Superior temporal gyrus (tissue), 1 donor: Measurements from ENCODE around the gene TMEM127.
"Not testable (repeated sequence)": the region's sequence is repeated elsewhere in the genome, so short reads cannot be mapped to it uniquely, and the experiment has no call there.

Experiments used
- DNase-seq: peaks from one replicate; pipeline ENCODE4 v3.0.0-alpha.2; 2016; ENCODE audit errors: extremely low spot score

Gene TMEM127

DNA sequence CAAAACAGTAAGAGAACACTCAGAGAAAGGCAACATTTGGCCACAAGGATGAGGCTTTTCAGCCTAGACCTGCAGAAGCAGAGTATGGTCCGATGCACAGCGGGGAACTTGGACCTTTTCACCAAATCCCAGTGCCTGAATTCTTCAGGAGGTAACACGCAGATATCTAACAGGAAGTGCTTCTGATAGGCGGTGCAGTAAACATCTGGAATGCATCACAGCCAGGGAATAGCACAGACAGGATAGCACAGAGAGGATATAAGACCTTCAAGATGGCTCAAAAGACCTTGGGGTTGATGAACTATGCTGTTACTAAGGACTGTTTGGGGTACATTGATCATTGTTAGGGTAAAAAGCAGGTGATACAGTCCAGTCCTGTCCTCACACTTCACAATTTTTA is 1.7 kb downstream of the TMEM127 start:
- DNase-seq, result no peak

GRCh38 chr2:96262306-96262705 is 3.5 kb downstream of the TMEM127 start:
- no peak for DNase-seq

DNA sequence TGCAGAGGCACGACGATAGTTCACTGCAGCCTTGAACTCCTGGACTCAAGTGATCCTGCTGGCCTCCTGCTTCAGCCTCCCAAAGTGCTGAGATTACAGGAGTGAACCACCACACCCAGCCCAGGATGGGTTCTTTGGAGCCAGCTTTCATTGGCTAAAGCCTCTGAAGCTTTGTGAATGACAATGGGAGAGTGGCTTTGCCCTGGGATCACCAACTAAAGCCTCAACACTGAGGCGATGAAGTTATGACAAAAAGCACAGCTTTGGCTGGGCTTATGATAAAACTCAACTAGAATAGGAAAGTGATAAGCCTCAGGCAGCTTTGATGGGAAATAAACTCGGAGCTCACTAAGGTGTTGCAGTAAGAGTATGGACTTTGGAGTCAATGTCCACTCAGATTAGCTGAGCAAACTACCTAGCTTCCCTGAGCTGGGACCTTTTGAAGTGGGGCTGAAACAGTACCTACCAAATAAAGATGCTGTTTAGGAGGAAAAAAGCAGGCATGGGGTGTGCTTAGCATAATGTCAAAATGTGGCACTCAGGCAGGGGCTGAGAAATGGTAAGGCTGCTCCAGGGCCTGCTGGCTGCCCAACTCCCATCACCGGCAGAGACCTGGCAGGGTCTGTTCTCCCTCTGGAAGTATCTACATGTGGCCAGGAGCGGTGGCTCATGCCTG is 4.3 kb downstream of the TMEM127 start:
- DNase-seq, result no peak

GRCh38 chr2:96260387-96261260 is 5.2 kb downstream of the TMEM127 start:
- DNase-seq, result no peak

DNA sequence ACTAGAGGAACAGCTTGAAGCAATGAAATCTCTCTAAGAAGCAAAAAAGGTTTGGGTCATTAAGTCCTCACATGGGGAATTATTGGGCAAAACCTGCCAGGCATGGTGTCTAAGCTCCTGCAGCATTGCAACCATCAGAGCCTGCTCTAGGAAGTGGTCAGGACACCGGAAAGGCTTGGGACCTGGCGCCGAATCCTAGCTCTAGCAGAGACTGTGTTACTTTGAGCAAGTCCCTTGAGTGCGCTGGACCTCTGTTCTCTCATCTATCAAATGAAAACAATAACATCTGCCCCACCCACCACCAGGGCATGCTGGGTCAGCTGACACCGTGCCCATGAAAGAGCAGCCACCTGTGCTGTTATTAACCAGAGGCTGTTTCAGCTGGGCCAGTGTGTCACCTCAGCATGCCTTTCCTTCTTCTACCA is 6.3 kb downstream of the TMEM127 start:
- DNase-seq, result no peak

- DNase-seq, result no peak
These were observed 7.4 kb downstream of the TMEM127 start for GRCh38 chr2:96258166-96259022.

- not testable (repeated sequence) for DNase-seq
These were observed 8.1 kb downstream of the TMEM127 start for GRCh38 chr2:96257744-96258143.

DNA sequence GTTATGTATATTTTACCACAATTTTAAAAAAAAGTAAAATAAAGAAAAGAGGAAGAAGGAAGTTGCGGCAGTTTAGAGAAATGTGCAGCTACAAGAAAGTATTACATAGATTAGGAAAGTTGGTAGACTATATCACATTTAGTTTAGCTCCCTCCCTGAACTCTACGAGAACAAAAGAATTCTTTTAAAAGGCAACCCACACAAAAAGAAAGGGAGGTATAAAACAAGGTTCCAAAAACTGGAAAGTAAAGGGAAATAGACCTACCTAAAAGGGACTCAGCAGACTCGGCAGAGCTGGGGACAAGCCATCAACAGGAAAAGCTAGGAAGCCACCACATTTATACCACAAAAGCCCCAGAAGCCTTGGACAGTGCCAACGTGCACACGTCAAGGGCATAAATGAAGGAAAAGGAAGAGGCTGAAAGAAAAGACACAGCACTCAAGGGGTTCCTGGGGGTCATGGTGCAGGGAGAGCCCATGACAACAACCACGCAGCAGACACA is 9.1 kb downstream of the TMEM127 start:
- DNase-seq, result no peak

DNA sequence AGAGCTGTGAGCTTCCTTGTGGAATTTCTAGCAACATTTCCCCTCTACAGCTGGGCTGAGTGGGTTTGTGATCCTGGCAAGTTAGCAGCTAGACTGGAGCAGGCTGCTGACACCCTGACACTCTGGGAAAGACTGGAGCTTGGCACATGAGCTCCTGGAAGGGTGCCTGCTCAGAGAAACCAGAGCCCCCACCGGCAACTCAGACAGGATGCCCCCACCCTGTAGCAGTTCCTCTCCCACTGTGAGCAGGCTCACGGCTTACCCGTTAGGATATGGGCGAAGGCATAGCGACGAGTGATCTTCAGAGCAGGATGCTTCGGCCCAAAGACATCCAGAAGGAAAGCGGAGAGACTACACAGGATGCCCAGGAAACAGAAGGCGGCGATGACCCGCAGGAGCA is 11.2 kb downstream of the TMEM127 start:
- DNase-seq, result no peak

- no peak for DNase-seq
These were observed 12.8 kb downstream of the TMEM127 start for GRCh38 chr2:96253006-96253405.

- DNase-seq, result no peak
These were observed 13.3 kb downstream of the TMEM127 start for GRCh38 chr2:96252526-96252925.

DNA sequence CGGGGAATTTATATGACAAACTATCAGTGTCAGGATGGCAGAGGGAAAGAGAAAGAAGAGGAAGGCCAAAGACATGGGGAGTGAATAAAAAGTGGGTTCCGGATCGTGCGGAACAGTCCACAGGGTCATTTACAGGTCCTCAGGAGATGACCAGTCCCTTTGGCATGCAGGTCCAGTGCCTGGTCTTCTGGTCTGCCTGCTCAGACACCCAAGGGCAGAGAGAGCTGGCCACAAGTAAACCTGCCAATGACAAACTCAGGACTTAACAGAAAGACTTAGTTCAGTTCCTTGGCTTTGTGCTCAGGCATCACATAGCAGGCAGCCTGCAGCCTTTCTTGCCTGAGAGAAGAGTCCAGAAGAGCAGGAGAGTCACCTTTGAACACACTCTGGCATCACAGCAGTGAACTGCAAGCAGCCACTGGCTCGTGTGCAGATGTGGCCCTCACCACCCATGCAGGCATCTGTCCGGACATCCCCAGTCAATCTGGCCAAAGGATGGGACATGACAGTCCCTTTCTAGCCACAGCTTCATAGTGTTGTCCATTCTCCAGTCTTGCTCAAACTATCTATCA is 14.0 kb downstream of the TMEM127 start:
- peak; percentile 38 for DNase-seq

DNA sequence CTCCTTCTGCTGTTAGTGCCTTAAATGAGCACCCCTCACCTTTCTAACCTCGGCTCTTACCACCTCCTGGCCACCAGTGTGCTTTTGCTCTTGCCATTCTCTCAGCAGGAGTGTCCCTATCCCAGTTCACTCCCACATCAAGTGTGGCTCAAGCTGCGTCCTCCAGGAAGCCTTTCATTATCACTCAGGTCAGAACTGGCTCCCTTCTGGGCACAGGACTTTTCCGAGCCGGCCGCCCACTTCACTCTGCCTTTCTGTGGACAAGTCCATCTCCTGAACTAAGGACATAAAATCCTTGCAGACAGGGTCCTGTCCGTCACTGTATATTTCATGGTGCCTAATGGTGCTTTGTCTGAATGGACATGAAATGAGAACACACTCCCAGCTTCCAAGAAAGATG is 15.6 kb downstream of the TMEM127 start:
- DNase-seq, result no peak

- no peak for DNase-seq
These were observed 16.1 kb downstream of the TMEM127 start for GRCh38 chr2:96249654-96250053.

DNA sequence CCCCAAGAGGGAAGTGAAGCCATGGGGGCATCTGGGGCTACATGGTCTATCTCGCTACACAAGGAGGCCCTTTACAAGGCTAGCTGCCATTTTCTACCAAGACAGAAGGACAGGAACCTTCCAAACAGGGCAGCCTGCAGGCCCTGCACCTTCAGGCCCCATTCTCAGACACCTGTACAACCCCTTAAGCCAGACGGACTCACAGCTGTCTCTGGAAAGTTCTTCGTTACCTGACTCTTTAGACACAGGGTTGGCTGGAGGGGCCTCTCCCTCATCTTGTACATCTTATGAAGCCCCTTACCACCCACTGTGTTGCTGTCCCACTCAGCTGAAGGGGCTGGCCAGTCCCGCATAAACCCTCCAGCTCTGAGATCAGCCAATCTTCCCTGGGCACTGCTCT is 17.2 kb downstream of the TMEM127 start:
- DNase-seq, result no peak

DNA sequence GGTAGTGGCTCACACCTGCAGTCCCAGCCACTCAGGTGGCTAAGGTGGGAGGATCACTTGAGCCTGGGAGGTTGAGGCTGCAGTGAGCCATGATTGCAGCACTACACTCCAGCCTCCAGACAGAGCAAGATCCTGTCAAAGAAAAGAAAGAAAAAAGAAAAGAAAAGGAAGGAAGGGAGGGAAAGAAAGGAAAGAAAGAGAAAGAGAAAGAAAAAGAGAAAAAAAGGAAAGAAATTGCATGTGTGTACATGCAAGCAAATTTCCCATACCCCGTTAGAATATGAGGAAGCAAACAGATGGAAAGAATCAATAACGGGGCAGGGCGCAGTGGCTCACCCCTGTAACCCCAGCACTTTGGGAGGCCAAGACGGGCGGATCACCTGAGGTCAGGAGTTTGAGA is 17.9 kb downstream of the TMEM127 start:
- DNase-seq, result no peak

GRCh38 chr2:96247009-96247408 is 18.8 kb downstream of the TMEM127 start:
- DNase-seq, result no peak

DNA sequence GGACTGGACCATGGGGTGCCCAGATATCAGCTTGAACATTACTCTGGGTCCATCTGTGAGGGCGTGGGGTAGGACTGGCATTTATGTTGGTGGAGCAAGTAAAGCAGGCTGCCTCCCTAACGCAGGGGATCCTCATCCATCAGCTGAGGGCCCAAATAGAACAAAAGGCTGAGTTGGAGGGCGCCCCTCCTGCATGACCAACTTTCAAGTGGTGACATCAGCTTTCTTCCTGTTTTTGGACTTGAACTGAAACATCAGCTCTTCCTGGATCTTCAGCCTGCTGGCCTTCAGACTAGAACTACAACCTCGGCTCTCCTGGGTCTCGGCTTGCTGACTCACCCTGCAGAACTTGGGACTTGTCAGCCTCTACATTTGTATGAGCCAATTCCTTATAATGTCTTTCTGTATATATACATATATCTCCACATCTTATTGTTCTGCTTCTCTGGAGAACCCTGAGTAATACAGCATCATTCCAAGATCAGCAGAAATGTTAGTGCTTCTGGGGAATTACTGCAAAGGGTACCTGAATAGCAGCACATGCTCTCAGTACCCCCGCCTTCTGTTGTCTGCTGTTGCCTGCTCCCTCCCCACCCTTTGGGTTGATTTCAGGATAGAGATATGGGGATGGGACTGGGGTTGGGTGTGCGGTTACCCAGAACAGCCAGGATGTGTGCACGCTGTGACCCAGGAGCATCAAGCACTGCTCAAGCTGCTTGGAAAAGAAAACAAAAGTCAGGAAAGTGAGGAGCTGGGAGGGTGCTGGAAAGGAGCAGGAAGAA is 20.0 kb downstream of the TMEM127 start:
- no peak for DNase-seq

DNA sequence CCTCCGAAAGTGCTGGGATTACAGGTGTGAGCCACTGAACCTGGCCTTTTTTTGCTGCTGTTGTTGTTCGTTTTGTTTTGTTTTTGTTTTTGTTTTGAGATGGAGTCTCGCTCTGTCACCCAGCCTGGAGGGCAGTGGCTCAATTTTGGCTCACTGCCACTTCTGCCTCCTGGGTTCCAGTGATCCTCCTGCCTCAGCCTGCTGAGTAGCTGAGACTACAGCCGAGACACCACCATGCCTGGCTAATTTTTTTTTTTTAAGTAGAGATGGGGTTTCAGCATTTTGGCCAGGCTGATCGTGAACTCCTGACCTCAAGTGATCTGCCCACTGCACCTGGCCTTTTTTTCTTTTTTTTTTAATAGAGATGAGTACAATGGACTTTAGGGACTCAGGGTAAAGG is 22.0 kb downstream of the TMEM127 start:
- no peak for DNase-seq

GRCh38 chr2:96241900-96242611 is 23.7 kb downstream of the TMEM127 start:
- DNase-seq, result peak; percentile 59
